HAP-1 (cell line): ENCODE data around the gene PIGN.
"Not testable (repeated sequence)": the region's sequence is repeated elsewhere in the genome, so short reads cannot be mapped to it uniquely, and the experiment has no call there.

ENCODE experiments used
- DNase-seq, 2 experiments: peaks; one replicate each; pipeline ENCODE4 v3.0.0-alpha.2; 2016 to 2020; ENCODE audit warnings: low spot score in 2 of 2
- H3K27me3 ChIP-seq: fragments of 250-450 bp; sonication (Bioruptor Pico); 2 replicates; pipeline ENCODE4 v1.5.1; 2020; ENCODE audit warnings: low read depth, mild to moderate bottlenecking, moderate library complexity
- H3K36me3 ChIP-seq: fragments of 250-450 bp; sonication (Bioruptor Pico); replicated peaks from 2 replicates; pipeline ENCODE4 v1.5.1; 2020; ENCODE audit warnings: mild to moderate bottlenecking
- H3K4me1 ChIP-seq: fragments of 250-450 bp; sonication (Bioruptor Pico); 2 replicates; pipeline ENCODE4 v1.5.1; 2020; ENCODE audit warnings: mild to moderate bottlenecking
- H3K4me3 ChIP-seq: fragments of 250-450 bp; sonication (Bioruptor Pico); 2 replicates; pipeline ENCODE4 v1.5.1; 2020; ENCODE audit warnings: mild to moderate bottlenecking, moderate library complexity
- H3K9me3 ChIP-seq: fragments of 250-450 bp; sonication (Bioruptor Pico); 2 replicates; pipeline ENCODE4 v1.5.1; 2020; ENCODE audit warnings: mild to moderate bottlenecking, moderate library complexity
- in situ Hi-C: fragments of 300-500 bp; cut with MboI; formaldehyde crosslinking; loops from 3 replicates; pipeline ENCODE4 v1.14.3; 2020; ENCODE audit warnings: low sequenced_read_pairs, inconsistent platforms, mixed read lengths

PIGN gene

DNA sequence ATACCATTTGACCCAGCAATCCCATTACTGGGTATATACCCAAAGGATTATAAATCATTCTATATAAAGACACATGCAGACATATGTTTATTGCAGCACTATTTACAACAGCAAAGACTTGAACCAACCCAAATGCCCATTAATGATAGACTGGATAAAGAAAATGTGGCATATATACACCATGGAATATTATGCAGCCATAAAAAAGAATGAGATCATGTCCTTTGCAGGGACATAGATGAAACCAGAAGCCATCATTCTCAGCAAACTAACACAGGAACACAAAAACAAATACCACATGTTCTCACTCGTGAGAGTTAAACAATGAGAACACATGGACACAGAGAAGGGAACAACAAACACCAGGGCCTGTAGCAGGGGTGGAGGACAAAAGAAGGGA is 20.3 kb downstream of the PIGN start:
- H3K27me3 ChIP-seq, H3K4me3 ChIP-seq, in situ Hi-C loops, DNase-seq, H3K9me3 ChIP-seq, H3K4me1 ChIP-seq, H3K36me3 ChIP-seq: not testable (repeated sequence)

DNA sequence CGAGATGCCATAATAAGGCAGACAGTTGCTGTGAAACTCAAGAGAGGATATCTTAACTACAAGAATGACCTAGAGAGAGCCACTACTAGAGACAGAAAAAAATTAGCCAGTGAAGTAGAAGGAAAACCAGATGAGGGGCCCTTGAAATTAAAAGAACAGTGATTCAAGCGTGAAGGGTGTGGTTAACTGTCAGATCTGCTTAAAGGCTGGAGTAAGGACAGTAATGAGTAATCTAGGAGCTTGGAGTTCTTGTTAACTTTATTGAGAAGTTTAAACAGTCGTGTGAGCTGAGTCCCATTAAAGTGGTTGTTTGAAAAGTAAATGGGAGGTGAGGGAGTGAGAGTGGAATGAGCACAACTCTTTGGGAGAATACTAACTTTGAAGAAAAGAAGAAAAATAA is 21.3 kb downstream of the PIGN start:
- H3K4me1 ChIP-seq: no peaks in the 10 kb centered on the region
- H3K36me3 ChIP-seq: no peaks in the 10 kb centered on the region
- no peak for DNase-seq
- no peaks in the 10 kb centered on the region for H3K9me3 ChIP-seq
- H3K4me3 ChIP-seq: no peak overlapping the region
- in situ Hi-C loops: no loop called here
- no peaks in the 10 kb centered on the region for H3K27me3 ChIP-seq

DNA sequence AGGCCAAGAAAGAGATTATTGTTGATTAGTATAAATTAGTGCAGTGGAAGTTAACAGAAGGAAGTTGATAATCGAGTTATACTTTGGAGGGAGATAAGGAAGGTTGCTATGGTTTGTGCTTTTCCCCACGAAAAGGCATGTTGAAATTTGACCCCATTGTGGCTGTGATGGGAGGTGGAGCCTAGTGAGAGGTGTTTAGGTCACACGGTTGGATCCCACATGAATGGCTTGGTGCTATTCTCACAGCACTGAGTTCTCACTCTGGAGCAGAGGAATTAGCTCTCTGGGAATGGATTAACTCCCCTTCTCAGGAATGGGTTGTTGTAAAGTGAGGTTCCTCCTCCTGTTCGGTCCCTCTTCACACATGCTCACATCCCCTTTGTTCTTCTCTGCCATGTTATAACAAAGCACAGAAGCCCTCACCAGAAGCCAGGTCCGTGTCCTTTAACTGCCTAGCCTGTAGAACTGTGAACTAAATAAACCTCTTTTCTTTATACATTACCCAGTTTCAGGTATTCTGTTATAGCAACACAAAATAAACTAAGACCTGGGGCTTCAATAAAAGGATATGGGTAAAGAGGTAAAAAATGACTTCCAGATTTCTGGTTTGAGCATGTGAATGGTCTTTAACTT is 21.9 kb downstream of the PIGN start:
- in situ Hi-C loops: no loop called here
- H3K4me3 ChIP-seq: no peak overlapping the region
- no peaks in the 10 kb centered on the region for H3K27me3 ChIP-seq
- H3K36me3 ChIP-seq: no peaks in the 10 kb centered on the region
- H3K9me3 ChIP-seq: no peaks in the 10 kb centered on the region
- no peaks in the 10 kb centered on the region for H3K4me1 ChIP-seq
- DNase-seq: no peak

DNA sequence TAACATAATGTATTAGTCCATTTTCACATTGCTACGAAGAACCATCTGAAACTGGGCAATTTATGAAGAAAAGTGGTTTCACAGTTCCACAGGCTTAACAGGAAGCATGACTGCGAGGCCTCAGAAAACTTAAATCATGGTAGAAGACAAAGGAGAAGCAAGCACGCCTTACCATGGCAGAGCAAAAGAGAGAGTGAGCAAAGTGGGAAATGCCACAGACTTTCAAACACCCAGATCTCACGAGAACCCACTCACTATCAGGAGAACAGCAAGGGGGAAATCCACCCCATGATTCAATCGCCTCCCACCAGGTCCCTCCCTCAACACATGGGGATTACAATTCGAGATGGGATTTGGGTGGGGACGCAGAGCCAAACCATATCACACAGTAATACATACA is 22.5 kb downstream of the PIGN start:
- Histone ChIP-seq H3K36me3 (no peaks in the 10 kb centered on the region), H3K4me3 (no peak overlapping the region), H3K27me3 (no peaks in the 10 kb centered on the region), H3K9me3 (no peaks in the 10 kb centered on the region), H3K4me1 (no peaks in the 10 kb centered on the region)
- in situ Hi-C loops: no loop called here
- DNase-seq: peak in 1 of 2 experiments; percentile 18

DNA sequence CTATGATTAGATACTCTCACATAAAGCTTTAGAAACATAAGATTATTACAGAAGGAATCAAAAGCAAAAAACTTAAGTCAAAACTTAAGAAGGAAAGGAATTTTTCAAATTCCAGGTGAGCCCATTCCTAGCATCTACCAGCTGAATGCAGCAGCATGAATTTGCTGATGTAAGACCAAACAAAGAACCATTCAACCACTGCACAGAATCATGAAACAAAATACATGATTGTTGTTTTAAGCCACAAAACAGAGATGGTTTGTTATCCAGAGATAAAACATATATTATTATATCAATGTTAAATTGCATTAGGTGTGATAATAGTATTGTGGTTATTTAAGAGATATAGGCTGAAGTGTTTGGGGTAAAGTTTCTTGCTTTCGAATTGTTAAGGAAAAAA is 29.0 kb downstream of the PIGN start:
- no peaks in the 10 kb centered on the region for H3K4me1 ChIP-seq

DNA sequence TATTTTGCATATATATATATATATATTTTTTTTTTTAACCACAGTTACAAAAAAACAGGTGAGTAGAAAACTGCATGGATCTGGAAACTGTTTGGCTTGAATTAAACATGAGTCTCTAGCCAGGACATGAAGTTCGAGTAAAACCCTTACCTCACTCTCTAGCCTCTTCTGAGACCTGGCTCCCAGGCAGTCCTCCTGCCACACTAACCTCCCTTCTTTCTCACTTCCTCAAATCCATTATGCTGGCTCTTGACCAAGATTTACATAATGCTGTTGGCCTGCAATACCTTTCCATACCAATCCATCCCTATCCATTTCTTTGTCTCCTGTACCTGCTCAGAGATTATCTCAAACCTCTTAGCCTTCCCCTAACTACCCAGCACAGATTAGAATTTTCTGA is 34.0 kb downstream of the PIGN start:
- Histone ChIP-seq H3K36me3 (no peaks in the 10 kb centered on the region), H3K9me3 (no peaks in the 10 kb centered on the region), H3K4me1 (no peaks in the 10 kb centered on the region), H3K27me3 (no peaks in the 10 kb centered on the region), H3K4me3 (no peak overlapping the region)
- in situ Hi-C loops: no loop called here
- no peak for DNase-seq

More for the DNA sequence above, 29.0 kb downstream of the PIGN start:
- Histone ChIP-seq H3K27me3 (no peaks in the 10 kb centered on the region), H3K9me3 (no peaks in the 10 kb centered on the region), H3K4me3 (no peak overlapping the region), H3K36me3 (no peaks in the 10 kb centered on the region)
- no peak for DNase-seq
- in situ Hi-C loops: no loop called here

DNA sequence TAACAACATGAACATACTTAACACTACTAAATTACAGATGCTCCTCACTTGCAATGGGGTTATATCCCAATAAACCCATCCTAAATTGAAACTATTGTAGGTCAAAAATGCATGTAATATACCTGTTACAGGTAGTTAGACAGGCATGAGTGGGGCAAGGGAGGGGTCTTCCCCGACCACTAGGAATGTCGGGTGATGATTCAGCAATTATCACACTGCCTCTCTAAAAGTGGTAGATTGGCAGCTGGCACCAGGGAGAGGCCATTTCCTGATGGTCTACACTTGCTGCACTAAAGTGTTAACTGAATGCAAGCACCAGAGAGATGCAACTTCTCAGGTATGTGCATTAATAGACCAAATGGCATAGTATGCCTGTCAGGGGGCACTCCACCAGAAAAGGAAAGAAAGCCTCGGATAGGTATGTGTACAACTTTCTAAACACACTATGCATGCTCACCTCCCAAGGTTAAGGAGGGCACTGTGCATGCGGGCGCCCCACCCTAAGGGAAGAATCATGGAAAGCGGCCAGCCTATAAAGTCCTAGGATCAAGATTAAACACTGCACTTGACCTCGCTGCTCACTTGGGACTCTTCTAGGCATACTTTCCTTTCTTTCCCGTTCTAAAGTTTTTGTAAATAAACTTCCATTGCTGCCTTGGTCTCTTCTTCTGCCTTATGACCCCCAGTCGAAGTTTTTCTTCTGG is 35.6 kb downstream of the PIGN start:
- no peak overlapping the region for H3K4me3 ChIP-seq
- no peaks in the 10 kb centered on the region for H3K36me3 ChIP-seq
- in situ Hi-C loops: no loop called here
- H3K4me1 ChIP-seq: no peaks in the 10 kb centered on the region
- no peak for DNase-seq
- no peaks in the 10 kb centered on the region for H3K9me3 ChIP-seq
- H3K27me3 ChIP-seq: no peaks in the 10 kb centered on the region

DNA sequence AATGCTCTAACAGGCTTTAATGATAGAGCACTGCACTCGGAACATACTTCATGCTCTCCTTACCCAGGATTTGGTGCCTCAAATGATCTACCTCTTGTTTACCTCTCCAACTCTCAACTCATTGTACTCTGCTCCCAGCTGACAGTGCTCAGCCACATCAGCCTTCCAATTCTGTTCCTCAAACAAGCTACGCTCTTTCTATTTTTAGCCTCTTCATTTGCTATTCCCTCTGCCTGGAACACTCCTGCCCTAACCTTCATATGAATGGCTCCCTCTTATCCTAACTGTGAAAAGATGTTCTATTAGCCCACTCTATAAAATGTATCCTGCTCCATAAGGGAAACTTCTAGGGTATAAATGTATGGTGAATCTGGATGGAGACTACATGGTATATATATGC is 42.5 kb downstream of the PIGN start:
- H3K4me1 ChIP-seq: peaks cover 8% of the 10 kb centered on the region
- DNase-seq: no peak
- no peaks in the 10 kb centered on the region for H3K9me3 ChIP-seq
- no peaks in the 10 kb centered on the region for H3K27me3 ChIP-seq
- in situ Hi-C loops: loop anchor here (25.0 kb wide), 1 partner anchor 557 kb away; no protein-coding TSS in a partner anchor
- H3K36me3 ChIP-seq: peaks cover 3% of the 10 kb centered on the region; the same call in 1 of the 2 replicates
- no peak overlapping the region for H3K4me3 ChIP-seq

DNA sequence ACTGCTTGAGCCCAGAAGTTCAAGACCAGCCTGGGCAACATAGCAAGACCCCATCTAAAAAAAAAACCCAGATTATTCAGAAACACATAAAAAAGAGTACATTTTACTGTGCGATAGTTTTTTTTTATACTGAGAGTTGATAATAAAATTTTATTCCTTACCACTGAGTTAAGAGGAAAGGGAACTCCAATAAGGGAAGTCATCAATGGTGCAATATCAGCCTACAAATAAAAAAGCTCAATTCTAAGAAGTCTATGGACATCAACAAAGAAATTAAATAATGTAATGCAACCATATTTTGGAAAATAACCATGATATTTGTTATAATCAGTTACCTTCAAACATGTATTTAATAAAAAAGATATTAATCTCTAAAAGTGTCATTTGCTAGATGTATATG is 46.6 kb downstream of the PIGN start:
- H3K27me3 ChIP-seq: no peaks in the 10 kb centered on the region
- H3K4me1 ChIP-seq: peaks cover 8% of the 10 kb centered on the region
- in situ Hi-C loops: loop anchor here (25.0 kb wide), 1 partner anchor 553 kb away; no protein-coding TSS in a partner anchor
- no peak for DNase-seq
- H3K36me3 ChIP-seq: peaks cover 3% of the 10 kb centered on the region; the same call in 1 of the 2 replicates
- H3K4me3 ChIP-seq: no peak overlapping the region
- no peaks in the 10 kb centered on the region for H3K9me3 ChIP-seq

DNA sequence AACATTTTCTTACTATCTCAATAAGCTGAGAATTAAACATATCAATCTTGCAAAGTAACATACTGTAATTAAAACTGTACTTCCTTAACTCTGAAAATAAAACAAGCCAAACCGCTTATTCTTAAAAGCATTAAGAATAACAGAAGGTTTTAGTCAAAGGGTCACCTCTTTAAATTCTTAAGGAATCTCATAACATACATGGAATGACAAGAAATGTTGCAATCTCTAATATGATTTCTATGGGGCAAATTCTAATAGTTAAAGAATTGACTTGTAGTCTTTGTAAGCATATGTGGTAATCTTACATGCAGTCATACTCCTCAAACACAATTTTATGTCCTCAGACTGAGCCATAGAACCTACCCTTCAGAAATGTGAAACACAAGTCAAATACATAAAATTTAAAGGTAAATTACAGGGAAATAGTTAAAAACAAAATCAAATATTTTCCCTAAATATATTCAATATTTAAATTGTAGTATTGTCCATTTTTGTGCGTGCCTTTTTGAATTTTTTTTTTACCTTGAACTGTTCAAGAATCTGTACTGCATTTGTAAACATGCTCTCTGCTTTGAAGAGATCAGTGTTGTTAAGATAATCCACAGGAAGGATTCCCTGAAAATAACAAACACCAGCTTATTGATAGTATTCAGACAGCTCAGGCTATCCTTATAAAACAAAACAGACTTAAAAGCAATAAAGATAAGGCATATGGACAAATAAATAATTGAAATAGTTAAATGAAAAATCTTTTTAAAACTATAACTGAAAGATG is 48.2 kb downstream of the PIGN start:
- Histone ChIP-seq H3K9me3 (no peaks in the 10 kb centered on the region), H3K4me1 (peaks cover 8% of the 10 kb centered on the region), H3K36me3 (no peaks in the 10 kb centered on the region; the same call in 1 of the 2 replicates), H3K4me3 (no peak overlapping the region), H3K27me3 (no peaks in the 10 kb centered on the region)
- in situ Hi-C loops: loop anchor here (25.0 kb wide), 1 partner anchor 551 kb away; no protein-coding TSS in a partner anchor
- no peak for DNase-seq

DNA sequence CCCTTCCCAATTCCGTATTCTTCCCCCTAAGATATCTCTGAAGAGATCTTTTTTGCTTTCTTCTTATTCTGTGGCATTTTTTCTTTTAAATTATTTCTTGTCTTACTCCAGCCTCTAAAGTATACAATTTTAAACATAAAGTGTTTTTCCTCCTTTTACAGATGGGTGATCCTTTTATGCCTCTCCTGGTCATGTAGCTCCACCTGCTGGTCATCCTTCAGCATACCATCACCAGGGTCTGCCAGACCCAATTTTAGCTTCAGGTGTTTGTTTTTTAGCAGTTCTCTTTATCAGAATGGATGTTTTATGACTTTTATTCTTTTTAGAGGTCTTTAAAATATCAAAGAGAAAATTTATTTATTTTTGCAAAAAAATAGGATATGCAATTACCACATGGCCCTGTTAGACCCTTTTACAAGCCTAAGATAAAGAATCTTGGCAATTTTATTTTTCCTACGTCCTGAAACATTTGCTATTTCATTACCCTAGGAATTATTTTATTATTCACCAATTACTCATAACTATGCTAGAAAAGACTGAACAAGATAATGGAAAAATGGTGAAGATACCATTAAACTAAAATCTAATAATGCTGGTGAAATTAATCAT is 55.5 kb downstream of the PIGN start:
- Histone ChIP-seq H3K9me3 (no peaks in the 10 kb centered on the region), H3K36me3 (no peaks in the 10 kb centered on the region), H3K27me3 (no peaks in the 10 kb centered on the region), H3K4me1 (no peaks in the 10 kb centered on the region; the same call in 1 of the 2 replicates), H3K4me3 (no peak overlapping the region)
- in situ Hi-C loops: loop anchor here (25.0 kb wide), 1 partner anchor 544 kb away; no protein-coding TSS in a partner anchor
- DNase-seq: peak; percentile 65 to 79

DNA sequence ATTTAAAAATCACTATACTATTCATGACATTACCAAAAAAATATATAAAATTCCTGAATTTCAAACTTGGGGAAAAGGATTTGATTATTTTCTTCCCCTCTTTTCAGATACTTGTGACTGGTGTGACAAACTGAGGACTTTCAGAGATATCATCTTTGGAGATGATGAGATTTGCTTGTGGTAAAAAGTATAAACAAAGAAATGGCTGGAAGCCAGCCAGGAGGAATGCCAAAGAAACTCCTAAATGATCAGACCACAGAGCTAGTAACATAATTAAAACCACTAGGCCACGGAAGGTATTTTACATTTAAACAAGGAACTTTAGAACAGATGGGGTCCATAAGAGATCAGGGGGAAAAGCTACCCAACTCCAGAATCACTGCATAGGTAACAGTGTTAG is 58.7 kb downstream of the PIGN start:
- no peaks in the 10 kb centered on the region for H3K27me3 ChIP-seq
- H3K36me3 ChIP-seq: no peaks in the 10 kb centered on the region
- no peaks in the 10 kb centered on the region for H3K9me3 ChIP-seq
- no peak overlapping the region for H3K4me3 ChIP-seq
- in situ Hi-C loops: loop anchor here (25.0 kb wide), 1 partner anchor 541 kb away; no protein-coding TSS in a partner anchor
- no peaks in the 10 kb centered on the region for H3K4me1 ChIP-seq
- DNase-seq: no peak

DNA sequence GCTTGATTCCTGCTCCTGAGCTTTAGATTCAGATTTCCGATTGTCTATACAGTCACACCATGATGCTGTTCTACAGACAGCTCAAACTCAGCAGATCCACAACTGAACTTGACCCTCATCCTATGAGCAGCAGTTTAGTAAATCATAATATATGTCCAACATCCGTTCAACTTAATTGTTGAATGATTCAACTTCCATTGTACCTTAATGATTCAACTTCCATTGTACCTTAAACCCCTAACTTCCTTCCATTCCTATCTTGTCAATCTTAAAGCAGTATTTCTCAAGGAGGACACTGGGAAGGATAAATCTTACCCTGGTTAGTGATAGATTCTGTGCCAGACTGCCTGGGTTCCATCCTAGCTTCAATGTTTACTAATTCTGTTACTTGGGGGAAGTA is 60.1 kb downstream of the PIGN start:
- DNase-seq: no peak
- in situ Hi-C loops: loop anchor here (25.0 kb wide), 1 partner anchor 539 kb away; no protein-coding TSS in a partner anchor

More for the DNA sequence above, 60.1 kb downstream of the PIGN start:
- Histone ChIP-seq H3K9me3 (no peaks in the 10 kb centered on the region), H3K4me1 (no peaks in the 10 kb centered on the region), H3K4me3 (no peak overlapping the region), H3K27me3 (no peaks in the 10 kb centered on the region), H3K36me3 (no peaks in the 10 kb centered on the region)
